IPS DF 4.7 (cell line): Measurements from ENCODE around the gene RC3H1.
"Not testable (repeated sequence)": the region's sequence is repeated elsewhere in the genome, so short reads cannot be mapped to it uniquely, and the experiment has no call there.

Experiments
- DNase-seq: peaks from one replicate; pipeline ENCODE4 v3.0.0-alpha.2; 2013; ENCODE audit warnings: low spot score; ENCODE audit errors: extremely low read depth

Gene RC3H1

GRCh38 chr1:174022976-174023277 lies 770 bp upstream of the RC3H1 start:
- no peak for DNase-seq

- DNase-seq = no peak
Observed at GRCh38 chr1:174021591-174022079, 522 bp downstream of the RC3H1 start.

GRCh38 chr1:174018565-174018964 lies 3.6 kb downstream of the RC3H1 start:
- no peak for DNase-seq

GRCh38 chr1:174017231-174017970 lies 4.8 kb downstream of the RC3H1 start:
- DNase-seq = no peak

GRCh38 chr1:174013864-174014418 lies 8.2 kb downstream of the RC3H1 start:
- no peak for DNase-seq

GRCh38 chr1:174008979-174009378 lies 13.2 kb downstream of the RC3H1 start:
- no peak for DNase-seq

GRCh38 chr1:174008269-174008668 lies 13.9 kb downstream of the RC3H1 start:
- DNase-seq = no peak

GRCh38 chr1:174007851-174008250 lies 14.3 kb downstream of the RC3H1 start:
- DNase-seq = no peak

GRCh38 chr1:174005032-174005431 lies 17.1 kb downstream of the RC3H1 start:
- no peak for DNase-seq

GRCh38 chr1:174003867-174004266 lies 18.3 kb downstream of the RC3H1 start:
- DNase-seq = no peak

GRCh38 chr1:174001573-174001972 lies 20.6 kb downstream of the RC3H1 start:
- DNase-seq = no peak

- no peak for DNase-seq
Observed at GRCh38 chr1:174000371-174000770, 21.8 kb downstream of the RC3H1 start.

- DNase-seq = no peak
Observed at GRCh38 chr1:173997791-173998190, 24.4 kb downstream of the RC3H1 start.

GRCh38 chr1:173996995-173997394 lies 25.2 kb downstream of the RC3H1 start:
- DNase-seq = no peak

GRCh38 chr1:173995475-173995874 lies 26.7 kb downstream of the RC3H1 start:
- DNase-seq = no peak

- DNase-seq = not testable (repeated sequence)
Observed at GRCh38 chr1:173993948-173994347, 28.2 kb downstream of the RC3H1 start.

GRCh38 chr1:173988068-173988467 lies 34.1 kb downstream of the RC3H1 start:
- no peak for DNase-seq

GRCh38 chr1:173986951-173987350 lies 35.2 kb downstream of the RC3H1 start:
- no peak for DNase-seq

- no peak for DNase-seq
Observed at GRCh38 chr1:173970252-173970651, 51.9 kb downstream of the RC3H1 start.

GRCh38 chr1:173965896-173966295 lies 56.3 kb downstream of the RC3H1 start:
- DNase-seq = not testable (repeated sequence)

GRCh38 chr1:173963477-173963876 lies 58.7 kb downstream of the RC3H1 start:
- no peak for DNase-seq

GRCh38 chr1:173960625-173961024 lies 61.5 kb downstream of the RC3H1 start:
- no peak for DNase-seq

GRCh38 chr1:173954179-173954578 lies 68.0 kb downstream of the RC3H1 start:
- no peak for DNase-seq
